ENCODE results near the gene FHIT.

FHIT gene

GRCh38 chr3:60913474-60913873 lies 337.8 kb downstream of the FHIT start:
- H3K4me3 ChIP-seq (ENCODE audit: low read length) = no peak overlapping the region
- TF ChIP-seq CTCF (conservative IDR thresholded peaks at IDR 0.05; ENCODE audit: low read depth, low read length) = no peak
- DNase-seq (ENCODE audit: low read depth) = no peak

GRCh38 chr3:60912876-60913275 lies 338.4 kb downstream of the FHIT start:
- TF ChIP-seq CTCF (conservative IDR thresholded peaks at IDR 0.05; ENCODE audit: low read depth, low read length) = no peak
- no peak for DNase-seq (ENCODE audit: low read depth)
- no peak overlapping the region for H3K4me3 ChIP-seq (ENCODE audit: low read length)

- TF ChIP-seq CTCF (conservative IDR thresholded peaks at IDR 0.05; ENCODE audit: low read depth, low read length) = no peak
- no peak overlapping the region for H3K4me3 ChIP-seq (ENCODE audit: low read length)
- no peak for DNase-seq (ENCODE audit: low read depth)
Measured at GRCh38 chr3:60912142-60912541, 339.1 kb downstream of the FHIT start.

GRCh38 chr3:60909526-60909925 lies 341.7 kb downstream of the FHIT start:
- no peak overlapping the region for H3K4me3 ChIP-seq (ENCODE audit: low read length)
- no peak for DNase-seq (ENCODE audit: low read depth)
- no peak for TF ChIP-seq CTCF (conservative IDR thresholded peaks at IDR 0.05; ENCODE audit: low read depth, low read length)

- DNase-seq (ENCODE audit: low read depth) = no peak
- no peak for TF ChIP-seq CTCF (conservative IDR thresholded peaks at IDR 0.05; ENCODE audit: low read depth, low read length)
- H3K4me3 ChIP-seq (ENCODE audit: low read length) = no peak overlapping the region
Measured at GRCh38 chr3:60906283-60906682, 345.0 kb downstream of the FHIT start.

GRCh38 chr3:60898321-60898720 lies 352.9 kb downstream of the FHIT start:
- H3K4me3 ChIP-seq (ENCODE audit: low read length) = no peak overlapping the region
- no peak for DNase-seq (ENCODE audit: low read depth)
- TF ChIP-seq CTCF (conservative IDR thresholded peaks at IDR 0.05; ENCODE audit: low read depth, low read length) = no peak

- TF ChIP-seq CTCF (conservative IDR thresholded peaks at IDR 0.05; ENCODE audit: low read depth, low read length) = no peak
- no peak overlapping the region for H3K4me3 ChIP-seq (ENCODE audit: low read length)
- no peak for DNase-seq (ENCODE audit: low read depth)
Measured at GRCh38 chr3:60893946-60894345, 357.3 kb downstream of the FHIT start.
